ENCODE results near the gene C1QBP.
"Not testable (repeated sequence)": the region's sequence is repeated elsewhere in the genome, so short reads cannot be mapped to it uniquely, and the experiment has no call there.

Gene C1QBP, protein sequence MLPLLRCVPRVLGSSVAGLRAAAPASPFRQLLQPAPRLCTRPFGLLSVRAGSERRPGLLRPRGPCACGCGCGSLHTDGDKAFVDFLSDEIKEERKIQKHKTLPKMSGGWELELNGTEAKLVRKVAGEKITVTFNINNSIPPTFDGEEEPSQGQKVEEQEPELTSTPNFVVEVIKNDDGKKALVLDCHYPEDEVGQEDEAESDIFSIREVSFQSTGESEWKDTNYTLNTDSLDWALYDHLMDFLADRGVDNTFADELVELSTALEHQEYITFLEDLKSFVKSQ

DNA sequence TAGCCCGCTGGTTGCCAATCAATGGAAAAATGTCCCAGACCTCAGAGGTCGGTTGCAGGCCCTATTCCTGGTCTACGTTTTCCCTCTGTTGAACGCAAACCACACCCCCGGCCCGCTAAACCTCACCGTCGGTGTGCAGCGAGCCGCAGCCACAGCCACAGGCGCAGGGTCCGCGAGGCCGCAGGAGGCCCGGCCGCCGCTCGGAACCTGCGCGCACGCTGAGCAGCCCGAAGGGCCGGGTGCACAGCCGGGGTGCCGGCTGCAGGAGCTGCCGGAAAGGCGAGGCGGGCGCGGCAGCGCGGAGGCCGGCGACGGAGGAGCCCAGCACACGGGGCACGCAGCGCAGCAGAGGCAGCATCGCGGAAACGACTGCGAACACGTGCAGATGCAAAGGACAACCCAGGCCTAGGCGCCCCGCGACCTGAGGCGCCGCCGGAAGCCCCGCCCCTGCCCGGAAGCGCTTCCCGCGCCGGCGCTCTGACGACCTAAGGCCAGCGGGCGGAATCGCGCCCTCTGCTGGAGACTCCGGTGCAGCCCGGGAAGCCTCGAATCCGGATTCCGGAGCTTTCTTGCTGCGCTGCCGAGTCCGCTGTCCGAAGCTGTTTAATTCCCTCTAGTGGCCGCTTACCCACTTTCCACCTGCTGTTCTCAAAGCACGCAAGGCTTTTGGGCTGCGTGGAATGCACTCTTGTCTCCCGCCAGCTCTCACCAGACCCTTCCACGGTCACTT lies at the start of gene C1QBP:
C1QBP (minus strand) TSS at position 440 of the 730 bp plus-strand sequence; CDS start at position 358, 82 bp downstream.
- DNase-seq (ENCODE audit: low read depth in 2 of 2), result peak; percentile 85 to 89

- DNase-seq (ENCODE audit: low read depth in 2 of 2), result no peak
Measured at GRCh38 chr17:5488752-5489151, 49.8 kb upstream of the C1QBP start.

DNA sequence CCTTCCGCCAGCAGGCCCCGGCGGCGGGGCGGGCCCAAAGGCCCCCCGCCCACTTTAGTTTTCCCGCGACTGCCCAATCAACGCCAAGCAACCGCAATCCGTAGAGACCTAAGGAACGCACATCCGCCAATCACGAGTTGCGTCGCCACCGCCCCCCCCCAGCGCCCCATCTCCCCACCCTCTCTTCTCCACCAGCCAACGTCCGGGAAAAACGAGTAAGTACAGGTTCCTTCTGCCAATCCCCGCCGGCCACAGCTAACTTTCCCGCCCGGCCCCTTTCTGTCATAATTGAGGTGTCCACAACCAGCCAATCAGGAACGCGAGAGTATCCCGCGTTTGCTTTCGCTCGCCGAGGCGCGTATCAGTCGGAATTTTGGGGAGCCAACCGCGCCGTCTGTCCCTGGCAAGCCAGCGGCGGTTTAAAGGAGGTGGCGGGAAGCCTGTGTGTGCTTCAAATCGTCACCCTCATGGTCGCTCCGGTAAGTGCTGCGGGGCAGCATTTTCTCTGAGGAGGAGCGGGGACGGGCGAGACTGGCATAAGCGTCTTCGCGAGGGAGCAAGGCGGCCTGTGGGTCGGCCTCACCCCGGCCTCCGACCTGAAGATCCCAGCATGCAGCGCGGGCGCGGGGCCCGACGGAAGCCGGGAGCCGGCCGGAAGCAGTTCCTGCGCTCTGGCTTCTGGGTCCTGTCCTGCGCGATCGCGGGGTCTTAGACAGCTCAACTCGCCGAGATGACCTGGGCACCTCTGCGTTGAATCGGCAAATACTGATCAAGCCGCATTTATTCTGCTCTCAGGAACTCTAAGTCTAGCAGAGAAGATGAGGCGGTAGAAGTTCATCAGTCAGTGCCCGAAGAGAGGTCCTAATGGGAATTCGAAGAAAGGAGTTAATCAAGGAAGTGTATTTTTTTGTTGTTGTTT lies 47.5 kb upstream of the C1QBP start, which contains the start of gene MIS12:
MIS12 (plus strand) TSS at position 361 of the 919 bp plus-strand sequence. CDS start 2,297 bp downstream, outside the sequence.
- DNase-seq (ENCODE audit: low read depth in 2 of 2), result peak; percentile 97 to 98

- DNase-seq (ENCODE audit: low read depth in 2 of 2), result no peak
Measured at GRCh38 chr17:5485270-5486205, 46.6 kb upstream of the C1QBP start, which contains the start of gene DERL2. TSS of gene DERL2 (minus strand) at chr17:5486178. CDS start at chr17:5486161, 17 bp downstream.

- no peak for DNase-seq (ENCODE audit: low read depth in 2 of 2)
Measured at GRCh38 chr17:5481451-5481850, 42.5 kb upstream of the C1QBP start.

- DNase-seq (ENCODE audit: low read depth in 2 of 2), result no peak
Measured at GRCh38 chr17:5480962-5481361, 42.0 kb upstream of the C1QBP start.

- DNase-seq (ENCODE audit: low read depth in 2 of 2), result no peak
Measured at GRCh38 chr17:5478992-5479391, 40.0 kb upstream of the C1QBP start.

DNA sequence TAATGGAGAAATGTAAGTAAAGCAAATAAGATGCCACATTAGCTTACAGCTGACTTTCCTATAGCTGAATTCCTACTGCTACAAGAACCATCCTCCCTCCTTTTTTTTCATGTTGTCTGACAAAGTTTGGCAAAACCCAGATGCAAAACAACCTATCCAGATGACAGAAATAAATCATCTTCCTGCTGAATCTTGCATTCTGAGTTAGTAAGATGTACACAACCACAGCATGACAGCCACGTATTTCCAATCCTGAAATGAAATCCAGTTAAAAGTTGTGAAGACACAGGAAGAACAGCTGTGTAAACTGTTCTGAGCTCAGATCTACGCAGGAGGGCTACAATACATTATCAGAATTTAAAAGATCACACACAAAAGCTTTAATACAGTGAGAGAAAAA lies 35.0 kb upstream of the C1QBP start:
- DNase-seq (ENCODE audit: low read depth in 2 of 2), result no peak

- DNase-seq (ENCODE audit: low read depth in 2 of 2), result no peak
Measured at GRCh38 chr17:5472511-5472910, 33.6 kb upstream of the C1QBP start.

DNA sequence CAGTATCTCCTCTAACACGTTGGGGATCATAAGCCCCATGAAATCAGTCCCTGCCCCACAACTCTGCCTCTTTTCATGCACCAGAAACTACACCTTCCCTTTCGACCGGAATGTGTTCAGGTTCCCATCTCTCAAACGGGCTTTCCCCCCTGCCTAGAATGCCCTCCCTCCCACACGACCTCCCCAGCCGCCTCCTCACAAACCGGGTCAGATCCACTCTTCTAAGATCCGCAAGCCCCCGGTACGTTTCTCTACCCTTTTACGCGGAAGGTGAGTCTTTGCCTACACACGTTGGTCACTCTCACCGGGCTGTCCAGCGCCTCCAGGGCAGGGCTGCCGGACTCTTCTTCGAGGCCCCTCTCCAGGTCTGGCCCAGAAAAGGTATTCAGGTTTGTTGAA lies 29.1 kb upstream of the C1QBP start:
- peak in 1 of 2 donors; percentile 13 for DNase-seq (ENCODE audit: low read depth in 2 of 2)

DNA sequence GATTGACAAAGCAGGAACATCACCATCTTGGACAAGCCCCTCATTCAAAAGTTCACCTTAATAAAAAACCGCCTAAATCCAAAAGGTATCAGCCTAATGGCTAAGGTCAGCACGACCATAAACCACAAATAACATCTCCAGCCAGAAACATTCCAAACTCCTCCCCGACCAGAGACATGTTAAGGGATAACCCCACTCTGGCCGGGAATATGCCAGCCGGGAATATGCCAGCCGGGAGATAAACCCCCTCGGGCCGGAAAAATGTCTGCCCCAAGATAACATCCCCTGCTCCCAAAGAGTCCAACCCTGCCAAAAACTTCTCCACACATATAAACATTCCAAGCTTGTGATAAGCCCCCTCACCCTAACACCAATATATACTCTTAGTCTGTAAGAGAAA lies 28.5 kb upstream of the C1QBP start:
- no peak for DNase-seq (ENCODE audit: low read depth in 2 of 2)

DNA sequence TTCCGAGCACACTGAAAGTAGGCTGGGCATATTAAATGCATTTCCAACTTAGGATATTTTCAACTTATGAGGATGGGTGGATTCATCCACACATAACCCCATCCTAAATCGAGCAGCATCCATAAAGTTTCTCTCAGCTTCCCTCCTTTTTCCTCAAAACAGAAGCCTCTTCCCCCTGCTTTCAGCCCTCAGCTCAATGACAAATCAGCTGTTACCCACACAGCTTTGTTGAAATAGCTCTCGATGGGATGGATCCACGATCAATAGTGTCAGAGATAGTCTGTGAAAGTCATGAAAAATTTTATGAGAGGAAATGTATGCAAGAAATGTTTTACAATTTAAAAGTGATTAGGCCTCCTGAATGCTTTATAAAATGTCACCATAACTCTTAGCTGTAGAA lies 27.3 kb upstream of the C1QBP start:
- DNase-seq (ENCODE audit: low read depth in 2 of 2), result no peak

DNA sequence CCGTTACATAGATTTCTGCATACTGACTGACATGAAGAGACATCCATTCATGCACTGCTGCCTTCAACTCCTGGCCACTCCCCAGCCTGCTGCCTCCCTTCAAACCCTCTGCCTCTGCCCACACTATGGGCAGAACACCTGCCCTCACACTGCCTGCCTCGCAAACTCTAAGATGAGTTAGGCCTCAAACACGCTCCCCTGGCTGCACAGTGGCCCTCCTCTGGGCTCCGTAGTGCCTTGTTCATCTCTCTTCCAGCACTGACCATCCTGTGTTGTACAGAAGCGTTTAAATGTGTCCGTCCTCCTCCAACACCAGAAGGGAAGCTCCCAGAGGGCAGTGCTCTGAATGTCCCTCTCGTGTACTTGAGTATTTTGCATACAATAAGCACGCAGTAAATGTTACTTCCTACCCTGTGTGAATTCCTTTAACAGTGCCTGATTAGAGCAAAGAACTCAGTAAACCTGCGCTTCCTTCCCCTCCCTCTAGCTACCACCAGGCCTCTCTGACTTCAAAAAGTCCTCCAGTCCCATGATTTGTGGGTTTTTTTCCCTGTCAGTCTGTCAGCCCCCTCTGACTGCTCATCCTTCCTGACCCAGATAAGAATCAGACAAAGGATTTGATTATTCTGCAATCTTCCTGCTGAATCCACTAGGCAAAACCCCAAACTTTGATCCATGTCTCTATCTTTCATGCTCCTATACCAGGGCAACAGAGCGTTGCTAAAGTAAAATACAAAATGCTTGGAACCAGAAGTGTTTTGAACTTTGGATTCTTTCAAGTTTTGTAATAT lies 26.0 kb upstream of the C1QBP start:
- DNase-seq (ENCODE audit: low read depth in 2 of 2), result no peak

- no peak for DNase-seq (ENCODE audit: low read depth in 2 of 2)
Measured at GRCh38 chr17:5446786-5447185, 7.8 kb upstream of the C1QBP start.

DNA sequence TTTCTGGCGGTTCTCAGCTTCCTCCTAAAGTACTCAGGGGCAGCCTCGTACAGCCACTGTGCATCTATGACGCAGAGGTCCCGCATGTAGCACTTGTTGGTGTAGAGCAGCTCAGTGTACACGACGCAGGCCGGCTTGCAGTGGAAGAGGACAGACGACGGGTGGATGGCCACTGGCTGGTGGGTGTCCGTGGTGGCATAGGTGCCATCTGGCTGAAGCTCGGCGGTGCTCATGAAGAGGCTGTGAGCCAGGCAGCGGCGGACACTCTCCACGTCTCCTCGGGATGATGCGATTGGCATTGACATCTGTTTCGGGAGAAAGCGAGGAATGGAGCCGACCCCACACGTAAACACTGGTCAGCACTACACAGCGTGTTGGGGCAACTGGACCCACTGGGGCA lies 5.3 kb upstream of the C1QBP start:
- DNase-seq (ENCODE audit: low read depth in 2 of 2), result no peak

- DNase-seq (ENCODE audit: low read depth in 2 of 2), result no peak
Measured at GRCh38 chr17:5443728-5444127, 4.8 kb upstream of the C1QBP start.

- DNase-seq (ENCODE audit: low read depth in 2 of 2), result no peak
Measured at GRCh38 chr17:5439446-5439764, 450 bp upstream of the C1QBP start.

DNA sequence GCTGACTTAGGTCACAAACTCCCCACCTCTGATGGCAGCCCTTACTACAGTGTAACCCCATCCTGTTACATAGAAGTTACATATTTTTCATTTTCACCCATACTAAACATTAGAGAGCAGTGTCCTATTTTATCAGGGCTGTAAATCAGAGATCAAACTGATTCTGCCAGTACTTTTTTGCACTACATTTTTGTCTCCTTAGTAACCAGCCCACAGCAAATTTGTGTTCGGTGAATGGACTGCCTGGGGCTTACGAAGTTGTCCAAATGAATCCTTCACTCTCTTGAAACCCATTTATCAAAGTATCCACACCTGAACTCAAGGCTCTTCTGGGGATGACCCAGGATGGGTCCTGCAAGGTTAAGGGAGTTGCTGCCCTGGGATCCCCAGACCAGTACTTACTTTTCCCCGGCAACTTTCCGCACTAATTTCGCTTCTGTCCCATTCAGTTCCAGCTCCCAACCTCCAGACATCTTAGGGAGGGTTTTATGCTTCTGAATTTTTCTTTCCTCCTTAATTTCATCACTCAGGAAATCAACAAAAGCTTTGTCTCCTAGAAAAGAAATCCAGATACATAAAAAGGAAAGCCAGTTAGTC lies 1.1 kb downstream of the C1QBP start:
- DNase-seq (ENCODE audit: low read depth in 2 of 2), result no peak

DNA sequence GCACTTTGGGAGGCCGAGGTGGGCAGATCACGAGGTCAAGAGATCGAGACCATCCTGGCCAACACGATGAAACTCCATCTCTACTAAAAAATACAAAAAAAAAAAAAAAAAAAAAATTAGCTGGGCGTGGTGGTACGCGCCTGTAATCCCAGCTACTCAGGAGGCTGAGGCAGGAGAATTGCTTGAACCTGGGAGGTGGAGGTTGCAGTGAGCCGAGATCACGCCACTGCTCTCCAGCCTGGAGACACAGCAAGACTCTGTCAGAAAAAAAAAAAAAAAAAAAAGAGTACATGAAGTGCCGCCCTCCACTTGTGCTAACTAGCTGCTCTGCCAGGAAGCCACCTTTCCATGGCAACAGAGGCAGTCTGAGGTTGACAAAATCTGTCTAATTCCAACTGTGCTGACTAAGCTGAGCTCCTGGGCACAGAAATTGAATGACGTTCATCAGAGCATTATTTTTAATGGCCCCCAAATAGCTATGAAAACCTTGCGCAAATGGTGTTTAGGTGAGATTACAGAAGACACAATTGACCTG lies 3.1 kb downstream of the C1QBP start:
- not testable (repeated sequence) for DNase-seq (ENCODE audit: low read depth in 2 of 2)

GRCh38 chr17:5434984-5435383 lies 4.0 kb downstream of the C1QBP start:
- DNase-seq (ENCODE audit: low read depth in 2 of 2), result no peak
